Measurements from ENCODE around the gene ARHGAP24. TPM values are rescaled to one million over a fixed set of nuclear protein-coding genes. Genes with fewer than 3 reads are reported as not detected.

ARHGAP24 gene
- total RNA-seq, 1 experiment from 2014 or later = 1.3 TPM

- H3K9me3 ChIP-seq (ENCODE audit: control insufficient read depth in 1 of 2, insufficient read depth in 1 of 2, low read depth in 1 of 2, low read length in 2 of 2) = no peaks in the 10 kb centered on the region
- H4K20me1 ChIP-seq (ENCODE audit: insufficient read depth) = no peaks in the 10 kb centered on the region
- ChIA-PET POLR2A (no interaction called here), RAD21 (ENCODE audit: low non-redundant PET in 1 of 2, low total read pairs in 2 of 2, uncharacterized antibody in 2 of 2, unreplicated experiment in 2 of 2) (no interaction called here), CTCF (no interaction called here)
- no peak for DNase-seq (ENCODE audit: low read depth, low spot score)
- no peak overlapping the region for H3K27ac ChIP-seq (ENCODE audit: low read depth, low read length)
- ATAC-seq = no peak
- intact Hi-C loops (cut with micrococcal nuclease) = no loop called here
- no peak overlapping the region for H3K9ac ChIP-seq (ENCODE audit: low read length)
- H3K4me1 ChIP-seq (ENCODE audit: control insufficient read depth in 1 of 2, insufficient read depth in 2 of 2, low read length in 2 of 2) = no peaks in the 10 kb centered on the region
- no peaks in the 10 kb centered on the region for H3K36me3 ChIP-seq (ENCODE audit: control insufficient read depth in 1 of 2, insufficient read depth in 2 of 2, low read length in 2 of 2)
- H2AFZ ChIP-seq (ENCODE audit: low read depth, low read length, poor library complexity, severe bottlenecking) = no peak overlapping the region
- no peak overlapping the region for H3K4me2 ChIP-seq (ENCODE audit: low read length)
- no TSS peak for BruUV-seq (replicated peaks)
- H3K4me3 ChIP-seq (replicated peaks in 1 of 2; ENCODE audit: low read depth in 1 of 2, low read length in 2 of 2) = no peak overlapping the region
- TF ChIP-seq RAD21 (IDR thresholded peaks at IDR 0.05; ENCODE audit: low read depth) (no peak), CBX3 (IDR thresholded peaks at IDR 0.05; ENCODE audit: low read depth) (no peak), CTCF (IDR thresholded peaks at IDR 0.05 in 2 of 3, conservative IDR thresholded peaks at IDR 0.05 in 1 of 3; ENCODE audit: borderline replicate concordance in 1 of 3, insufficient read depth in 1 of 3, low read depth in 2 of 3, low read length in 2 of 3) (no peak), EZH2 (IDR thresholded peaks at IDR 0.05) (no peak), ZBTB33 (IDR thresholded peaks at IDR 0.05; ENCODE audit: extremely low read depth, insufficient replicate concordance, low read length) (no peak), CEBPB (IDR thresholded peaks at IDR 0.05; ENCODE audit: low read depth) (no peak), YY1 (IDR thresholded peaks at IDR 0.05; ENCODE audit: extremely low read depth, insufficient replicate concordance, low read depth, low read length) (no peak), ZNF274 (IDR thresholded peaks at IDR 0.05; ENCODE audit: low read depth, low read length) (no peak), MAX (IDR thresholded peaks at IDR 0.05) (no peak), POLR2A (IDR thresholded peaks at IDR 0.05; ENCODE audit: borderline replicate concordance, extremely low read depth, insufficient read depth, insufficient read length) (no peak), SP1 (IDR thresholded peaks at IDR 0.05; ENCODE audit: low read depth) (no peak)
- no peaks in the 10 kb centered on the region for H3K9me2 ChIP-seq (ENCODE audit: insufficient read depth)
- no peaks in the 10 kb centered on the region for H3K79me2 ChIP-seq (ENCODE audit: insufficient read depth, low read length)
- H3K27me3 ChIP-seq (ENCODE audit: insufficient read depth, low read length) = no peaks in the 10 kb centered on the region
Observed at GRCh38 chr4:85565761-85566480, 91.0 kb downstream of the ARHGAP24 start.
